NOMO-1 (cell line): ENCODE measurements around the gene TBC1D21.

Experiments
- DNase-seq, 2 experiments: peaks; one replicate each; lab custom pipeline; 2025; ENCODE audit not compliant: unreplicated experiment in 2 of 2; lab: John Stamatoyannopoulos, UW

The TBC1D21 gene

GRCh38 chr15:73886717-73887345 is 13.5 kb downstream of the TBC1D21 start:
- DNase-seq, result no peak

- DNase-seq, result no peak
These were observed 14.1 kb downstream of the TBC1D21 start for GRCh38 chr15:73887481-73887880.

GRCh38 chr15:73888224-73889041 is 15.1 kb downstream of the TBC1D21 start:
- no peak for DNase-seq

GRCh38 chr15:73889053-73889761 is 15.8 kb downstream of the TBC1D21 start:
- no peak for DNase-seq

- DNase-seq, result no peak
These were observed 16.4 kb downstream of the TBC1D21 start for GRCh38 chr15:73889762-73890124.

- no peak for DNase-seq
These were observed 18.3 kb downstream of the TBC1D21 start for GRCh38 chr15:73891328-73892315.

GRCh38 chr15:73892446-73893226 is 19.3 kb downstream of the TBC1D21 start:
- no peak for DNase-seq

GRCh38 chr15:73894133-73894814 is 20.9 kb downstream of the TBC1D21 start:
- DNase-seq, result no peak

- peak in 1 of 2 experiments; percentile 7 for DNase-seq
These were observed 24.3 kb downstream of the TBC1D21 start for GRCh38 chr15:73897441-73898261.

GRCh38 chr15:73899197-73900094 is 26.1 kb downstream of the TBC1D21 start:
- no peak for DNase-seq

- no peak for DNase-seq
These were observed 26.8 kb downstream of the TBC1D21 start for GRCh38 chr15:73900095-73900712.

- DNase-seq, result no peak
These were observed 27.9 kb downstream of the TBC1D21 start for GRCh38 chr15:73901126-73901810.

GRCh38 chr15:73902121-73903020 is 29.0 kb downstream of the TBC1D21 start:
- DNase-seq, result no peak

- DNase-seq, result no peak
These were observed 30.9 kb downstream of the TBC1D21 start for GRCh38 chr15:73904026-73904815.
